ENCODE measurements around the gene EXOSC7.

DNA sequence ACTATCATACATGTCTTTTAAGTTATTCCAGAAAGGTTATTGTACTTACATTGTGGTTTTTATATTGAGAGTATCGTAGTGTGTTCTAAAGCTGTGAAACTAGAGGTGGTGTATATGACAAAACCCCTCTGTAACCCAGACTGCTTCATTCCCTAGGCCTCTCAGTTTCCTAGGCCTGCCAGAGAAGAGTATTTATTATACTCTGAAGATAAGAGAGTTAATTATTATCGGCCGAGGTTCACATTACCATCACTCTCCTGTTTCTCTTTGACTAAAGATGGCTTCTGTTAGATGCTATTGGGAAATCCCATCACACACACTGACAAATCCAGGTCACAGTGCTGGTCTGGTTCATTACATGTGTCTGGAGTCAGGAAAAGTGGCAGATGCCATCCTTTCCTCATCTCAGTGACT is 20.5 kb downstream of the EXOSC7 start:
- no peak for TF ChIP-seq ZNF274 (IDR thresholded peaks at IDR 0.05; ENCODE audit: low read depth, low read length)
- no peak for TF ChIP-seq YY1 (IDR thresholded peaks at IDR 0.05; ENCODE audit: insufficient read depth, insufficient read length)
